Measurements from ENCODE around the gene TMOD1. TPM values are rescaled to one million over a fixed set of nuclear protein-coding genes. Genes with fewer than 3 reads are reported as not detected.

TMOD1 gene
- polyA plus RNA-seq, 1 of the 3 experiments (the other 2 are of a cell fraction), result 0.54 TPM

GRCh38 chr9:97553141-97553540 is 51.7 kb downstream of the TMOD1 start:
- Histone ChIP-seq H3K4me2 (no peak overlapping the region), H4K20me1 (ENCODE audit: insufficient read depth) (no peaks in the 10 kb centered on the region), H3K27ac (ENCODE audit: low read depth in 2 of 2, low read length in 1 of 2) (peak overlapping the region in 1 of 2 experiments; percentile 39; a peak in 1 of 4 replicates), H3K79me2 (ENCODE audit: insufficient read depth) (no peaks in the 10 kb centered on the region), H3K36me3 (replicated peaks in 1 of 2; ENCODE audit: control insufficient read depth in 1 of 2, insufficient read depth in 2 of 2, low read length in 1 of 2) (peaks cover 0 to 7% of the 10 kb centered on the region in 2 experiments), H3K4me1 (ENCODE audit: control insufficient read depth in 1 of 2, insufficient read depth in 2 of 2, low read depth in 1 of 2, low read length in 1 of 2) (peaks cover 0 to 50% of the 10 kb centered on the region in 2 experiments; a peak in 2 of 4 replicates), H3K9me2 (no peaks in the 10 kb centered on the region), H3K27me3 (ENCODE audit: insufficient read depth) (0 out of 2 replicates have a peak, but pooled peaks cover 16% of the 10 kb centered on the region), H3F3A (replicated peaks; ENCODE audit: insufficient read depth) (no peaks in the 10 kb centered on the region), H3K9ac (no peak overlapping the region), H2AFZ (ENCODE audit: low read depth) (no peak overlapping the region), H3K9me3 (no peaks in the 10 kb centered on the region), H3K4me3 (ENCODE audit: low read depth in 2 of 2, low read length in 1 of 2) (no peak overlapping the region)
- POLR2A ChIA-PET, result no interaction called here
- TF ChIP-seq IRF3 (IDR thresholded peaks at IDR 0.05; ENCODE audit: low read depth, low read length) (no peak), SIN3A (IDR thresholded peaks at IDR 0.05; ENCODE audit: borderline replicate concordance, low read depth, low read length) (no peak), MXI1 (IDR thresholded peaks at IDR 0.05; ENCODE audit: low read depth, low read length) (no peak), RCOR1 (IDR thresholded peaks at IDR 0.05; ENCODE audit: low read length) (no peak), CHD2 (IDR thresholded peaks at IDR 0.05; ENCODE audit: low read length, partially characterized antibody) (no peak), USF2 (IDR thresholded peaks at IDR 0.05; ENCODE audit: borderline replicate concordance, low read depth, low read length) (no peak), TAF1 (IDR thresholded peaks at IDR 0.05; ENCODE audit: borderline replicate concordance, low read depth, low read length) (no peak), MEF2A (IDR thresholded peaks at IDR 0.05; ENCODE audit: borderline replicate concordance, low read depth) (no peak), NFIC (IDR thresholded peaks at IDR 0.05; ENCODE audit: borderline replicate concordance) (no peak), TEAD4 (IDR thresholded peaks at IDR 0.05; ENCODE audit: borderline replicate concordance, insufficient read depth) (no peak), ZBTB33 (IDR thresholded peaks at IDR 0.05; ENCODE audit: borderline replicate concordance, low read depth) (no peak), YY1 (IDR thresholded peaks at IDR 0.05; ENCODE audit: low read depth) (no peak), REST (IDR thresholded peaks at IDR 0.05; ENCODE audit: low read depth, low read length) (no peak), FOSL2 (IDR thresholded peaks at IDR 0.05; ENCODE audit: borderline replicate concordance, low read depth) (no peak), GATA2 (CRISPR knock-in tag; IDR thresholded peaks at IDR 0.05) (no peak), NRF1 (IDR thresholded peaks at IDR 0.05; ENCODE audit: low read depth, low read length) (no peak), EZH2phosphoT487 (IDR thresholded peaks at IDR 0.05; ENCODE audit: borderline replicate concordance, low read depth) (no peak)
- DNase-seq, result no peak
- WGBS (ENCODE audit: low lambda C conversion rate), result 51% methylated on average over 6 of the region's 6 CpGs
- CTCF ChIA-PET, result interaction anchor here (1.1 kb wide), 1 partner anchor 45 kb away, joined by 3 read pairs; no protein-coding TSS in a partner anchor
